WTC11 (cell line): ENCODE results near the gene TBC1D20.

Source experiments
- CTCF ChIP-seq: fragments of 200-600 bp; IDR thresholded peaks from 2 replicates; pipeline ENCODE4 v1.8.0; 2022; ENCODE audit warnings: antibody characterized with exemption
- EMX1 ChIP-seq: fragments of 250-450 bp; sonication (Bioruptor Pico); IDR thresholded peaks from 2 replicates; pipeline ENCODE4 v1.8.0; 2021; ENCODE audit warnings: mild to moderate bottlenecking
- FOXP1 ChIP-seq: sonication (generic); formaldehyde crosslinking; IDR thresholded peaks from 2 replicates; pipeline ENCODE4 v1.8.0; 2022; ENCODE audit warnings: missing genetic modification reagents, mild to moderate bottlenecking, moderate library complexity, borderline replicate concordance
- GRHL2 ChIP-seq: fragments of 250-450 bp; sonication (Bioruptor Pico); IDR thresholded peaks from 2 replicates; pipeline ENCODE4 v1.8.0; 2022; ENCODE audit warnings: mild to moderate bottlenecking, moderate library complexity; ENCODE audit not compliant: insufficient replicate concordance, severe bottlenecking
- NFE2L1 ChIP-seq: sonication (generic); formaldehyde crosslinking; IDR thresholded peaks from 2 replicates; pipeline ENCODE4 v1.8.1; 2023; ENCODE audit warnings: missing genetic modification reagents
- PRDM15 ChIP-seq: sonication (generic); formaldehyde crosslinking; IDR thresholded peaks from 2 replicates; pipeline ENCODE4 v1.8.0; 2022; ENCODE audit warnings: missing genetic modification reagents
- RORB ChIP-seq: fragments of 250-450 bp; sonication (Bioruptor Pico); IDR thresholded peaks from 2 replicates; pipeline ENCODE4 v1.9.0; 2021; ENCODE audit warnings: mild to moderate bottlenecking
- SP1 ChIP-seq: sonication (generic); formaldehyde crosslinking; conservative IDR thresholded peaks from 2 replicates; pipeline ENCODE4 v1.8.1; 2022; ENCODE audit warnings: missing genetic modification reagents
- TF ChIP-seq, protein P1 (sequence below): sonication (generic); formaldehyde crosslinking; IDR thresholded peaks from 2 replicates; pipeline ENCODE4 v1.8.1; 2023; ENCODE audit warnings: mild to moderate bottlenecking, missing genetic modification reagents, borderline replicate concordance

DNA sequence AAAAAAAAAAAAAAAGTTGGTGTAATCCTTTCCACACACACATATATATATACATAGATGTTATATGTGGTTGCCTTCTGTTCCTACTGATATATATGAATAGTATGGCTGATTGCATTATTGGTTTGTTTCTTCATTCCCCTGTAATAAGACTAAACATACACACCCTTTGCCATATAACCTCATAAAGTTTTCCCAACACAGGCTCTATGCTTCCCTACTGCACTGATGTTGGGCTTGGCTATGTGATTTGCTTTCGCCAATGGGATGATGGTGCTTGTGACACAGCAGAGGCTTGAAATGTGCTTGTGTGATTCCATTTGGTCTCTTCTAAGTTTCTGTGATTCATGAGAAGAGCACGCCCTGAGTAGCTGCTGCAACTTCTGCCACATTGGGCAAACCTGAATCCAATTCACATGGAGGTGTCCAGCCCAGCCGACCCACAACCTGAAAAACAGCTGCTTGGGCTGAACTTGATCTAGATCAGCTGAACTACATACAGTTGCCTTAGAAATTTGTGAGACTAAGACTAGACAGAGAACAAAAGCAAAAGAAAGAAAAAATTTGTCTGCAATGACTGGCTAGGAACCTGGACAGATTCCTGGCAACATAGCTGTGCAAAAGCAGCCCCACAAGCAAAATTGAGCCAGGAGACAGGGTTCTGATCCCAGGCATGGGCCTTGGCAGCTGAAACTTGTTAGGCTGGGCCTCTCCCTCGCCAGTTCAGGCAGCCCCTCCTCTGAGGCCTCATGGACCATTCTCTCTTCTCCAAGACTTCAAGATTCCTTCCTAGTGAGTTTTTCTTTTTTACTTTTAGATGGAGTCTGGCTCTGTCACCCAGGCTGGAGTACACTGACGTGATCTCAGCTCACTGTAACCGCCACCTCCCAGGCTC, 13.4 kb upstream of the TBC1D20 start:
- TF ChIP-seq CTCF (no peak), GRHL2 (no peak), EMX1 (CRISPR knock-in tag) (no peak), NFE2L1 (CRISPR knock-in tag) (no peak), FOXP1 (CRISPR knock-in tag) (no peak), RORB (CRISPR knock-in tag) (no peak), PRDM15 (CRISPR knock-in tag) (no peak), SP1 (CRISPR knock-in tag) (no peak)
- TF ChIP-seq, protein P1, sequence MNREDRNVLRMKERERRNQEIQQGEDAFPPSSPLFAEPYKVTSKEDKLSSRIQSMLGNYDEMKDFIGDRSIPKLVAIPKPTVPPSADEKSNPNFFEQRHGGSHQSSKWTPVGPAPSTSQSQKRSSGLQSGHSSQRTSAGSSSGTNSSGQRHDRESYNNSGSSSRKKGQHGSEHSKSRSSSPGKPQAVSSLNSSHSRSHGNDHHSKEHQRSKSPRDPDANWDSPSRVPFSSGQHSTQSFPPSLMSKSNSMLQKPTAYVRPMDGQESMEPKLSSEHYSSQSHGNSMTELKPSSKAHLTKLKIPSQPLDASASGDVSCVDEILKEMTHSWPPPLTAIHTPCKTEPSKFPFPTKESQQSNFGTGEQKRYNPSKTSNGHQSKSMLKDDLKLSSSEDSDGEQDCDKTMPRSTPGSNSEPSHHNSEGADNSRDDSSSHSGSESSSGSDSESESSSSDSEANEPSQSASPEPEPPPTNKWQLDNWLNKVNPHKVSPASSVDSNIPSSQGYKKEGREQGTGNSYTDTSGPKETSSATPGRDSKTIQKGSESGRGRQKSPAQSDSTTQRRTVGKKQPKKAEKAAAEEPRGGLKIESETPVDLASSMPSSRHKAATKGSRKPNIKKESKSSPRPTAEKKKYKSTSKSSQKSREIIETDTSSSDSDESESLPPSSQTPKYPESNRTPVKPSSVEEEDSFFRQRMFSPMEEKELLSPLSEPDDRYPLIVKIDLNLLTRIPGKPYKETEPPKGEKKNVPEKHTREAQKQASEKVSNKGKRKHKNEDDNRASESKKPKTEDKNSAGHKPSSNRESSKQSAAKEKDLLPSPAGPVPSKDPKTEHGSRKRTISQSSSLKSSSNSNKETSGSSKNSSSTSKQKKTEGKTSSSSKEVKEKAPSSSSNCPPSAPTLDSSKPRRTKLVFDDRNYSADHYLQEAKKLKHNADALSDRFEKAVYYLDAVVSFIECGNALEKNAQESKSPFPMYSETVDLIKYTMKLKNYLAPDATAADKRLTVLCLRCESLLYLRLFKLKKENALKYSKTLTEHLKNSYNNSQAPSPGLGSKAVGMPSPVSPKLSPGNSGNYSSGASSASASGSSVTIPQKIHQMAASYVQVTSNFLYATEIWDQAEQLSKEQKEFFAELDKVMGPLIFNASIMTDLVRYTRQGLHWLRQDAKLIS (CRISPR knock-in tag): no peak
